Measurements from ENCODE around the gene ABCG1.
A peak's percentile ranks its signal among the peaks of the same experiment; 100 is the strongest.

Gene ABCG1

GRCh38 chr21:42306366-42307035 is 87.6 kb downstream of the ABCG1 start:
- DNase-seq (ENCODE audit: low read depth in 3 of 3) = no peak

DNA sequence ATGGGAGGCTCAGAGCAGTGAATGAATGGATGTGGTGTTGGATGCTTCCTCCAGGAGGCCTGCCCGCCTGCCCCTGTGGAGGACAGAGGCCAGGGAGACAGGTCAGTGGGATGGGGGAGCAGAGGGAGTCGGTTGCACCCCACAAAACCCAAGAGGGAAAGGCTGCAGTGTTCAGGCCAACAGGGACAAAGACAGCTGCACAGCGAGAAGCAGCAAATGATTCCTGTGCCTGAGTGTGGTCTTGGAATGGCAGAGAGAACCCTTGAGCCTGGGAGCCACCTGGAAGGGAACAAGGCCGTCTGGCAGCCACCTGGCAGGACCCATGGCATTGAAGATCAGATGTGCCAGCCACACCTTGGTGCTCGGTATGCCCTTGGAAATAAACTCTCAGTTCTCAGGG is 88.2 kb downstream of the ABCG1 start:
- no peak for DNase-seq (ENCODE audit: low read depth in 3 of 3)

DNA sequence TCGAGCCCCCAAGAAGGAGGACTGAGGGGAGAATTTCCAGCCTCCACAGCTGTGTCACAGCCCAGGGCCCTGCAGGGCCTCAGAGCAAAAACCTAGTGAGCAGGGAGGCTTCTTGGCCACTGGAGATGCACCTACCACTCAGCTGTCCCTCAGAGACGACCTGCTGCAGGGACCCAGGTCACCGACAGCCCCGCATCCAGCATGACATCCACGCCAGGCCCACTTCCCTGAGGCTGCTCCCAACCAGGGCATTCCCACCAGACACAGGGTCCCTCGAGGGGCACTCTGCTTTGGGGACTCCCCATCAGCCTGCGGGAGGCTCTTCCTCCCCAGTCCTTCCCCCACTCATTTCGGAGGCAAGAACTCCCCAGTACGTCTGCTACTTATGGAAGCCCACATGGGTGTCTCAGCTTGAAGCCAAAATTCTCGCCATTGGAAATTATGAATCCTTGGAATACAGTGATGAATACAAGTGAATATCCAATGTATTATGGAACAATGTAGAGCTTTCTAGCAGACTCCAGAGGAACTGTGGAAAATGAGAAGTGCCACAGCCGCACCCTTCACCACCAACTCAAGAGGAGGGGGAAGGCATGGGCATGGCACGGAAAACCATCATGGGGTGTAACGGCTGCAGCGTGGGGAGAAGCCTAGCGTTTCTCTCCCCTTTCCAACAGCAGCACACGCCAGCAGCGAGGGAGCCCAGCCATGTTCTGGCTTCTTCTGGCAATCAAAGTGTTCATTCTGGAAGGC is 89.4 kb downstream of the ABCG1 start:
- DNase-seq (ENCODE audit: low read depth in 3 of 3) = no peak

- no peak for DNase-seq (ENCODE audit: low read depth in 3 of 3)
These were observed 90.2 kb downstream of the ABCG1 start for GRCh38 chr21:42308914-42309752.

GRCh38 chr21:42309753-42310213 is 90.8 kb downstream of the ABCG1 start:
- DNase-seq (ENCODE audit: low read depth in 3 of 3) = peak; percentile 45 to 72 (median 52)

DNA sequence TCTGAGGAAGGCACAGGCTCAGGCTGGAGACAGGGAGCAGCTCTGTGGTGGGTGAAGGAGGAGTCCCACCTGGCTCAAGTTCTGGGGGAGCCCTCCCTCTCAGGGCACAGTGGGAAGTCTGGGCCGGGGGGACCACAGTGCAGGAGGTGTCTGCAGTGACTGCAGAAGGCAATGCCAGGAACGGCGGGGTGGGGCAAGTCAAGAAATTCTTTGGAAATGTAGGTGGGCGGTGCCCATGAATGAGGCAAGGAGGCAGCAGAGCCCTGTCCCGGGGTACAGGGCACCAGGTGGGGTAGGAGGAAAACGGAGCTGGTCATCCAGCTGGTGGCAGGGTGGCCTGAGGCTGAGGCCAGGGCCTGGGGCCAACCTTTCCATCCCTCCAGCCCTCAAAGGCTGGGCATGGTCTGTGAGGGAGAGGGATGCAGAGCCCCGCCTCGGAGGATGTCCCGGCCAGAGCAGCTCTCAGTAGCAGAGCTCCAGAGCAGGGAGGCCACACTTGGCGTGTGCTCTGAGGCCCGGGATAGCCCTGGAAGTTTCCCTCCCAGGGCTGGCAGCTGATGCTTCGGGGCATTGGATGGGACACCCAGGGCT is 91.6 kb downstream of the ABCG1 start:
- DNase-seq (ENCODE audit: low read depth in 3 of 3) = no peak

- DNase-seq (ENCODE audit: low read depth in 3 of 3) = no peak
These were observed 92.2 kb downstream of the ABCG1 start for GRCh38 chr21:42311160-42311559.

- DNase-seq (ENCODE audit: low read depth in 3 of 3) = no peak
These were observed 93.1 kb downstream of the ABCG1 start for GRCh38 chr21:42311816-42312625.

GRCh38 chr21:42312626-42313104 is 93.7 kb downstream of the ABCG1 start:
- no peak for DNase-seq (ENCODE audit: low read depth in 3 of 3)

- no peak for DNase-seq (ENCODE audit: low read depth in 3 of 3)
These were observed 94.6 kb downstream of the ABCG1 start for GRCh38 chr21:42313501-42313969.

DNA sequence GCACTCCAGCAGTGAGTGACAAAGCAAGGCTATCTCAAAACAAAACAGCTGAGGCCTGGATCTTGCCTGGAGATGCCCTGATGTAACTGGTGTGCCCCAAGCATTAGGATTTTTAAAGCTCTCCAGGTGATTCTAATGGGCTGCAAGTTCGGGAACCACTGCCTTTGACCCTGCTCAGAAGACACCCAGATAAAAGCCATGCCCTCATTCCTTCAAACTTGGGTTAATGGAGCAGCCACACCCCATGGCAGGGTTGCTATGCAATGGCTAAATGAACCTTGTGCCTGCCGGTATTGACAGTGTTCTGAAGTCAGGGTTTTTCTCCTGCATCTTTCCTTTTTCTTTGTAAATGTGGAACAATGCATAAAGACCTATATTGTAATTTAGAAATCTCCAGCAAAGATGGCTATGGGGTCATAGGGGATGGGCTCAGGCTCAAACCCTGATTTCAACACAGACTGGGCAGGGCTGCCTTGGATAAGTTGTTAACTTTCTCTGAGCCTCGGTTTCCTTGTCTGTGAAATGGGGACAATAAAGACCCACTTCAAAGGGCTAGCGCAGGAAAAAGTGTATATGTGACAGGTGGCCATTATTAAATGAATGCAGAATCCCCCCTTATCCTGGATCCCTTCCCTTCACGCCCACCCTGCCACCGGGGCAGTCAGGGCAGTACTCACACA is 95.8 kb downstream of the ABCG1 start:
- no peak for DNase-seq (ENCODE audit: low read depth in 3 of 3)

DNA sequence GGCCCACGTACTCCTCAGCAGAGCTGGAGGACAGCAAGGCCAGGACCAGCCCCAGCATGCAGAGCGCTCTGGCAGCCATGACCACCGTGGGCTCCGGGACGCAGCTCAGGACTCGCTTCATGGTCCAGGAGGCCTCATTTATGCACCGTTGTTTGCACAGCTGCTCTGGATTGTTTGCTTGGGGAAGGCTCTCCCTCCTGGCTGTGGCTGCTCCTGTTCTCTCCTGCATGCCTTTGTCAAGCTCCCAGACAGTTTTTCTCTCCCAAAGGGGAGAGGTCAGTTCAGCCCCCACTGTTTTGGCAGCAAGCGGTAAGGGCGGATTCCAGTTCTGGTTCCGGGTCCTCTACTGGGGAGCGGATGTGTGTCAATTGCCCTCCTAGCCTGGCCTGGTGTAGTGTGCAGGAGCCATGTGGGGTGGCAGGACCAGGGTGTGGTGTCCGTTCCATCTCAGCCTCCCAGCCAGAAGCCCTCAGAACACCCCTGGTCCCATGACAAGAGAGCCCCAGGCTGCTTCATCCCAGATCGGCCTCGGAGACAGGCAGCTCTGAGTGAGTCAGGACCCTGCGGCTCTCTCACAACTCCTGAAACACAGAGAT is 96.5 kb downstream of the ABCG1 start, which contains the start of gene TFF3:
TFF3 (minus strand) TSS at position 114 of the 596 bp plus-strand sequence; CDS start at position 79, 35 bp downstream.
- DNase-seq (ENCODE audit: low read depth in 3 of 3) = no peak

- no peak for DNase-seq (ENCODE audit: low read depth in 3 of 3)
These were observed 98.0 kb downstream of the ABCG1 start for GRCh38 chr21:42316891-42317290.

GRCh38 chr21:42317341-42317741 is 98.4 kb downstream of the ABCG1 start:
- no peak for DNase-seq (ENCODE audit: low read depth in 3 of 3)

- no peak for DNase-seq (ENCODE audit: low read depth in 3 of 3)
These were observed 99.1 kb downstream of the ABCG1 start for GRCh38 chr21:42317826-42318746.

DNA sequence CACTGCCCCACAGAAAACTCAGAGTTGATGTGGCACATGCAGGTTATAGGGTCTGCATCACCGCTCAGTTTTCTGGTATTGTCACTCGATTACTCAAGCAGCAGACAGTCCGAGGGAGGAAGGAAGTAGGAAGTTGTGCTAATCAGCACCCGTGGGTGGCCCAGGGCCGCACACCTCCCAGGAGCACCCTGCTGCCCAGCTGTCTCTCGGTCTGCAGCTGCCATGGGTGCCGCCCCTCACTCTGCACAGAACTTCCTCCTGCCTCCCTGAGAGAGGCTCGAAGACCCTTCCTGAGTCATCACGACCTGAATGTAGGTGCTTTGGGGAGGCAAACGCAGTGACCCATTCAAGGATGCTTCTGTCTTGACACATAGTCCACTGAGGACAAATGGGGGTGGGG is 100.4 kb downstream of the ABCG1 start:
- no peak for DNase-seq (ENCODE audit: low read depth in 3 of 3)

- no peak for DNase-seq (ENCODE audit: low read depth in 3 of 3)
These were observed 101.1 kb downstream of the ABCG1 start for GRCh38 chr21:42319851-42320572.

DNA sequence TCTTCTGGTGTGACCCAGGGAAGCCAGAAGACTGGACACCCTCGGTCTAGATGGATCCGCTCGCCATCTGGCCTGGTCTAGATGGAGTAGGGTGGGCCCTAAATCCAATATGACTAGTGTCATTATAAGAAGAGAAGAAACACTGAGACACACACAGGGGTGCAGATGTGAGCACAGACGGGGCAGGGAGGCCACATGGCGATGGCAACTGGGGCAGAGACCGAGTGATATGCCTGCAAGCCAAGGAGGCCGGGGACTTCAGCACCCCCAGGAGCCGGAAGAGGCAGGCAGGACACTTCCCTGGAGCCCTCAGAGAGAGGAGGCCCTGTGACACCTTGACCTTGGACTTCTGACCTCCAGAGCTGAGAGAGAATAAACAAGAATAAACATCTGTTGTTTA is 101.9 kb downstream of the ABCG1 start:
- no peak for DNase-seq (ENCODE audit: low read depth in 3 of 3)

Data from stimulated activated CD4-positive, alpha-beta T cell treated with anti-CD3 and anti-CD28 coated beads, TNF-alpha, amount 100 ng/mL, for 48 hours (primary cell).